UCSD-AML1 (cell line): ENCODE data around the gene SPDYC.
A peak's percentile ranks its signal among the peaks of the same experiment; 100 is the strongest.
"Not testable (repeated sequence)": the region's sequence is repeated elsewhere in the genome, so short reads cannot be mapped to it uniquely, and the experiment has no call there.

Experiments used
- DNase-seq: peaks from one replicate; lab custom pipeline; 2025; ENCODE audit not compliant: unreplicated experiment; lab: John Stamatoyannopoulos, UW

The SPDYC gene

GRCh38 chr11:65167656-65168055 is 2.4 kb upstream of the SPDYC start:
- DNase-seq: no peak

DNA sequence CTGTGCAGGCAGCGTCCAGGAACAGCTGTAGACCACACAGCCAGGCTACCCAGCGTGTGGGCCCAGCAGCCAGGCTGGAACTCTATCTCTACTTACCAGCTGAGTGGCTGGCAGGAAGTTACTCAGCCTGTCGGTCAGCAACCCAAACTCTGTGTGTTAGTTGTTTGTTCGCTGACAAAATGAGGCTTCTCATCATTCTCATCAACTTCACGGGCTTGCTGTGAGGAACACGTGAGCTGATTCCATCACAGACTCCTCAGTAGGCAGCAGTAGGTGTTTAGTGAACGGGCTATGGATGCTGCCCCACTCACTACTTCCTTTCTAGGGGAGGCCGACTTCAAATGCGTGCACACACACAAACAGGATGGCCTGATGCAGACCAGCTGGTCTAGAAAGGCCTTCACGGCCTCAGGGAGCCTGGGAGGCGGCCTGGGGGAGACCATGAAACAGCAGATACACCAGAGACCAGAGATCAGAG is 830 bp upstream of the SPDYC start:
- DNase-seq: peak; percentile 76

DNA sequence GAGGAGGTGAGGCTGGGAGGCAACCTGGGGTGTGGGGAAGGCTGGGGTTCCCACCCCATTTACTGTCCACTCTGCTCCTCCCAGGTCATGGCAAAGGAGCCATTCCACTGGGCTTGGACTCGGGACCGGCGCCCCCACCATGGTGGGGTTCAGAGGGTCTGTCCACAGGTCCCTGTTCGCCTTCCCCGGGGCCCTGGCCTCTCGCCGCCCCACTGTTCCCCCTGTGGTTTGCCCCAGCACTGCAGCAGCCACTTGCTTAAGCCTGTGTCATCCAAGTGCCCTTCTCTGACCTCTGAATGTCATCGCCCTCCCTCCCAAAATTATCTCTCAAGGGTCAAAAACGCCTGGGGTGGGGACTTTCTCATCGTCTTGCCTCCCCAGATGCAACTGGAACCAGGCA is 2.6 kb downstream of the SPDYC start:
- no peak for DNase-seq

GRCh38 chr11:65174571-65175010 is 4.6 kb downstream of the SPDYC start:
- not testable (repeated sequence) for DNase-seq

DNA sequence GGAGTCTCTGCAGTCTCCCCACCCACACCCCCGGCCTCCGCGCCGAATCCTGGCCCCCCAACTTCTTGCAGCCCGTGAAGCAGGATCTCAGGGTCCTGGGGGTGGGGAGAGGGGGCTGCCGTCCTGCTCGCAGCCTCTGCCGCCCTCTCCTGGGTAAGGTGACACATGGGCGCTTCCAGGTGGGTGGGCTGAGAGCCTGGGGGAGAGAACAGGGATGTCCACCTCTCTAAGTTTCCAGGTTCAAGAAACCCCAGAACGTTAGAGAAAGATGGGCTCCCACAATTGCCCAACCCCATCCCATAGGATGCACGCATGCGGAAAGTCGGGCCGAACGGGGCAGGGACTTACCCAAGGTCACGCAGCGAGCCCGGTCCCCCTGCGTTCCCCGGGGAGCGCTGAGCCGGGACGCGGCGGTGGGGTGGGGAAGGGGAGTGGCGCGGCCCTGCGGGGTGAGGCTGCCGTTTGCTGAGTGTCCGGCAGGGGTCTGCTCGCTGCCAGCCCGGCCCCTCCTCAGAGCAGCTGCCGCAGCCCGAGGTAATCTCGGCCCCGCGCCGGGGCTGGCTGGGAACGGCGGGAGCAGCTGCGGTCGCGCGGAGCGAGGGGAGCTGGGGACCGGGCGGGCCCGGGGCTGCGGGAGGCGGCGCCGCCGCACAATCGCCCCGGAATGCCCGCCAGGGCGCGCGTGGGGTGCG is 11.0 kb downstream of the SPDYC start:
- peak; percentile 78 for DNase-seq

- peak; percentile 86 for DNase-seq
These were observed 11.7 kb downstream of the SPDYC start, which contains the start of gene CAPN1 for GRCh38 chr11:65181569-65182257. TSS of gene CAPN1 (plus strand) at chr11:65181928. CDS start at chr11:65182702, 774 bp downstream.

- DNase-seq: no peak
These were observed 12.5 kb downstream of the SPDYC start for GRCh38 chr11:65182258-65183170.

DNA sequence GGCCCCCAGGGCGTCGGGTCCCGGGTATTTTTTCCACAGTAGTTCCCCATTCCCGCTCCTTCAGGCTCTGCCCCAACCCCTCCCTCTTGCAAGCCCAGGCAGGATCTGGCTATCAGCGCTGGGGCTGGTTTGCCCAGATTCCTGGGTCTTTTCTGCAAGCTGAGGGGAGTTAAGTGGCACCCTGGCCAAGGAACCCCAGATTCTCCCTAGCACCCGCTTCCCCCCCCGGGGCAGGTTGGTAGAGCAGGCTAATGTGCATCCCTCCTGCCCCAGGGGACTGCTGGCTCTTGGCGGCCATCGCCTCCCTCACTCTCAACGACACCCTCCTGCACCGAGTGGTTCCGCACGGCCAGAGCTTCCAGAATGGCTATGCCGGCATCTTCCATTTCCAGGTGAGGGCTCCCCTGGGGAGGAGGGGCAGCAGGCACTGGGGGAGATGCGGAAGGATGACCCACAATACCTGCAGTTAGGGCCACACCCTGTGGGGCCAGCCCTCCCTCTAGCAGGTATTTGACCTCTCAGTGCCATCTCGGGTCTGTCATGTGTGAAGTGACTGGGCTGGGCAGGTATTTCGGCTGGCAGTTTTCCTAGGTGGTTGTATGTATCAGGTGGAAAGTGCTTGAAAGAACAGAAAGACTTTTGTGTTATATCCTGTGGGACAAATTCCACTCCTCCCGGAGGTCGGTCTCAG is 13.3 kb downstream of the SPDYC start:
- no peak for DNase-seq

DNA sequence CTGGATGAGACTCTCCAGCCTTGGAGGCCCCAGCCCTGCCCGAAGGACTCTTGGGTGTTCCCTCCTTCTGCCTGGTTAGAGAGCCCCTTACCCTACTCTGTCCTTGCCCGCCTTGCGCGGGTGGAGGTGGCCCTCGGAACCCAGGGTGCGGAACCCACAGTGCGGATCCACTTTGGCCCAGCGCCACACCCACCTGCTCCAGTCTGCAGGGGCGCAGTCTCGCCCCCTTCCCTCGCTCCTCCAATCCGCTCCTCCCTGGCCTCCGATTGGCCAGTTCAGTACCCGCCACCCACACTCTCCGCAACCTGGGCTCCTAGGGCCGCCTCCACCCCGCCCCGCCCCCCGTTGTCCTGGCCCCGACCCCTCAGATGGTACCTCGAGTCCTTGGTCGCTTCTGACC is 14.1 kb downstream of the SPDYC start:
- no peak for DNase-seq

DNA sequence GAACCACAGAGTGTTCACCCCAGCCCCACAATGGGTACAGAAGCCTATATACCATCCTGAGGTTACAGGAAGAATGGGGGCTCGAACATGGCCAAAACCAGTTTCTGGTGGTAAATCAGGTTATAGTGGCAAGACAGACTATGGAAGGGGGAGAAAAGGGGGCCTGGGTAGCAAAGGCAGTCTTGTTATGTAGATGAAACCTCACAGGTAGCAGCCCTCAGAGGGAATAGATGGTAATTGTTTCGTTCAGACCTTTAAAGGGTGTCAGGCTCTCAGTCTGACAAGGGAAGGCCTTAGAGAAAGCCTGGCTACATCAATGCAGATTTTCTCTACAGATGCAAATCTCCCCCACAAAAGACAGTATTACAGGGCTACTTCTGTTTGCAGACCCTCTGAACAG is 15.1 kb downstream of the SPDYC start:
- DNase-seq: no peak

DNA sequence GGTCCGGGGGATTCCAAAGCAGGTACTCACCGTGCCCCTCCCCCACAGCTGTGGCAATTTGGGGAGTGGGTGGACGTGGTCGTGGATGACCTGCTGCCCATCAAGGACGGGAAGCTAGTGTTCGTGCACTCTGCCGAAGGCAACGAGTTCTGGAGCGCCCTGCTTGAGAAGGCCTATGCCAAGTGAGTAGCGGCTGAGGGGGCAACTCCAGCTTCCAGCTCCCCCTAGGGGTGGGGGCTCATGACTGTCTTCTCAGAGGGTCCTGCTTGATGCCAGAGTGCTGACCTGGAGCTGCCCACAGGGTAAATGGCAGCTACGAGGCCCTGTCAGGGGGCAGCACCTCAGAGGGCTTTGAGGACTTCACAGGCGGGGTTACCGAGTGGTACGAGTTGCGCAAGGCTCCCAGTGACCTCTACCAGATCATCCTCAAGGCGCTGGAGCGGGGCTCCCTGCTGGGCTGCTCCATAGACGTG is 15.9 kb downstream of the SPDYC start:
- DNase-seq: no peak

DNA sequence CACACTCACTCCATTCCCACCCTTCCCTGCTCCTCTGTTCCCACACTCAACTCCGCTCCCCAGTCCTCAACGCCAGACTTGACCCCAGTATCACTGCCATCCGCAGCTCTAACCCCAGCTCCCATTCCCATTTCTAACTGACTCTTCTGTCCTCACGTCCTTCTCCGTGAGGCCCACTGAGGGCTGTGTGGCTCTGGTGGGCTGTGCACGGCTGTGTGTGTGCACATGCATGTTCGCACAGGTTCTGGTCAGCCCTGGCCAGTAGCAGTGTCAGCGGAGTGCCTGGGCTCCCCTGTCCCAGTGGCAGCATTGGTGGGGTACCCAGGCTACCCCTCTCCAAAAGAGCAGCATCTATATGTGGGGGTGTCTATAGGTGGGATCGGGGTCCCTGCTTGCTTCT is 16.7 kb downstream of the SPDYC start:
- no peak for DNase-seq

DNA sequence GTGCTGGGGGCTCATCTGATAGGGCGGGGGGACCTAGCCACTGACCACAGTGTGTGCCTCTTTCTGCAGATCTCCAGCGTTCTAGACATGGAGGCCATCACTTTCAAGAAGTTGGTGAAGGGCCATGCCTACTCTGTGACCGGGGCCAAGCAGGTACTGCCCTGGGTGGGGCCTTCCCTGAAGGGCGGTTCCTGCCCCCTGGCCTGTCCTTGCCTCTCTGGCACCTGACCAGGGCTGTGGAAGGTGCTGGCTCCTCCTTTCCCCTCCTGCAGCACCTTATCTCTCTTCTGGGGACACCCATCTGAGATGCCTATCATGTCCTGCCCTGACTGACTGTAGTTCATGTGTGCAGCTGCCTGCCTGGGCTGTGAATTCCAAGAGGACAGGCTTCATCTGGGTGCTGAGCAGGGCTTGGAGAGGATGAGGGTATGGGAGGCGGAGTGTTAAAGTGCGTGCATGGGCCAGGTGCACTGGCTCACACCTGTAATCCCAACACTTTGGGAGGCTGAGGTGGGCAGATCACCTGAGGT is 17.2 kb downstream of the SPDYC start:
- no peak for DNase-seq

DNA sequence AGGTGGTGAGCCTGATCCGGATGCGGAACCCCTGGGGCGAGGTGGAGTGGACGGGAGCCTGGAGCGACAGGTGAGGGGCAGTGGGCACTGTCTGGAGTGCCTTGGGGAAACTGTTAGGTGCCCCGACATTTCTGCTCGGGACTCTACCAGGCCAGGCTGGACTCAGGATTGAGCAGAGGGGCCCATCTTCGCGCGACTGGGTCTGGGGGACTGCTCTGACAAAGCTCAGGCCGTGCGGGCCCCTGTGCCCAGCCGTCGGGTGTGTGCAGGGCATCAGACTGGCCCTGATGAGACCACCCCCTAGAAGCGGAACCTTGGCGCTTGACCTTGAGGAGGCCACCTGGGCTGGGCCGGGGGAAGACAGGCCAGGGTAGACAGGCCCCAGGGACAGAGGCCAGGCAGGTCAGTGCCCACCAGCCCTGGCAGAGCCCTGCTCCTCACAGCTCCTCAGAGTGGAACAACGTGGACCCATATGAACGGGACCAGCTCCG is 18.0 kb downstream of the SPDYC start:
- no peak for DNase-seq

DNA sequence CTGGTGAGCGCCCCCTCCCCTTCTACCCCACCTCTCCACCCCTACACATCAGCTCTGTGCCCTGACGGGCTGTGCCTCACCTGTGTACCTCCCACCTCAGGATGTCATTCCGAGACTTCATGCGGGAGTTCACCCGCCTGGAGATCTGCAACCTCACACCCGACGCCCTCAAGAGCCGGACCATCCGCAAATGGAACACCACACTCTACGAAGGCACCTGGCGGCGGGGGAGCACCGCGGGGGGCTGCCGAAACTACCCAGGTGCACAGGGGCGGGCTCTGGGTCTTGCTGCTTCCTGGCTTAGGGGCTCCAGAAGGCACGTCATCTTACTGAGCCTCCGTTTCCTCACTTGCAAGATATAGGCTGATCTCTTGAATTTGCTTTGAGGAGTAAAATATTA is 18.5 kb downstream of the SPDYC start:
- DNase-seq: no peak

GRCh38 chr11:65189191-65189590 is 19.2 kb downstream of the SPDYC start:
- DNase-seq: no peak

GRCh38 chr11:65194564-65194963 is 24.5 kb downstream of the SPDYC start:
- no peak for DNase-seq

GRCh38 chr11:65204143-65204542 is 34.1 kb downstream of the SPDYC start:
- DNase-seq: no peak

GRCh38 chr11:65204646-65205601 is 34.9 kb downstream of the SPDYC start:
- peak; percentile 57 for DNase-seq
